ENCODE results near the gene ZDHHC3. TPM values are rescaled to one million over a fixed set of nuclear protein-coding genes. Genes with fewer than 3 reads are reported as not detected.

The ZDHHC3 gene, protein sequence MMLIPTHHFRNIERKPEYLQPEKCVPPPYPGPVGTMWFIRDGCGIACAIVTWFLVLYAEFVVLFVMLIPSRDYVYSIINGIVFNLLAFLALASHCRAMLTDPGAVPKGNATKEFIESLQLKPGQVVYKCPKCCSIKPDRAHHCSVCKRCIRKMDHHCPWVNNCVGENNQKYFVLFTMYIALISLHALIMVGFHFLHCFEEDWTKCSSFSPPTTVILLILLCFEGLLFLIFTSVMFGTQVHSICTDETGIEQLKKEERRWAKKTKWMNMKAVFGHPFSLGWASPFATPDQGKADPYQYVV
- 42.1 to 46.0 TPM (median 45.4 TPM) in 5 replicates for total RNA-seq (2022; extraction: Qiagen RNA extraction)

DNA sequence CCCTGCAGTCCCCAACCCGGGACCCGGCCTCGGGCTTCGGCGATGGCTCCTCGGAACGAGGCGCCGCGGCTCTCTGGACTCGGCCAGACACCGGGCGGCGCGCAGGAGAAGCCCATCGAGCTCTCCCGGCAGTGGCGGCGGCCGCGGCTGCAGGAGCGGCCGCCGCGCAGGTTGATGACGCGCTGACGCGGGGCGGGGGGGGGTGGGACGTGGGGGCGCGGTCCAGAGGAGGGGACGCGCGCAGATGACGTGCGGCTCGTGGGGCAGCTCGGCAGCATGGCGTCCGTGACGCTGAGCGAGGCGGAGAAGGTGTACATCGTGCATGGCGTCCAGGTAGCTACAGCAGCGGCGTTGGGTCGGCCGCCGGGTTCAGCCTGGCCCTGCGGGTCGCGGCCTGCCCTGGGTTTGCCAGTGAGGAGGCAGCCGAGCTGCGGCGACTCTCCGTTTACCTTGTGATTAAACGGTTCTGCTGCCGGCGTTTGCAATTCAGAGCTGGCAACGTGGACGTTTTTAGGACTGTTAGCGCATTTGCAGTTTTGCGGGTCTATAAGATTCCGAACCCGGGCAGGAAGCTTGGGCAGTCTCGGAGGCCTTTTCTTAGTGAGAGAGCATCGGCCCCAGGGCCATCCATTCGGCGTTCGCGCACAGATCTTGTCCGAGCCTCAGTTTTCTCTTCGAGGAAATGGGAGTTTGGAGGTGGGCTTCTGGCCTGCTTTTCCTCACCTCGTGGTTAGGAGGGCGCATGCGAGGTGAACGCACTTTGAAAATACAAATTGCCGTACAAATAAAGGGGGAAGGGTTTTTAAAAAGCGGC lies at the start of gene ZDHHC3, which contains the start of gene EXOSC7:
Gene ZDHHC3 (minus strand): TSS at position 173 of the 814 bp plus-strand sequence. CDS start 16,738 bp downstream, outside the sequence.
Gene EXOSC7 (plus strand): TSS at position 243 of the 814 bp plus-strand sequence. CDS start 34 bp downstream, at position 277.

Other genes with a start within 250 kb of the ZDHHC3 start
- not detected in 5 replicates for gene ZNF501, start 246.5 kb downstream of the ZDHHC3 start, total RNA-seq (2022; extraction: Qiagen RNA extraction)
- gene KIAA1143, start 214.6 kb downstream of the ZDHHC3 start, total RNA-seq (2022; extraction: Qiagen RNA extraction): 10.6 to 18.3 TPM (median 15.3 TPM) in 5 replicates
- gene KIF15, start 214.4 kb downstream of the ZDHHC3 start, total RNA-seq (2022; extraction: Qiagen RNA extraction): 7.6 to 12.1 TPM (median 8.6 TPM) in 5 replicates
- gene TMEM42, start 114.3 kb downstream of the ZDHHC3 start, total RNA-seq (2022; extraction: Qiagen RNA extraction): 8.2 to 12.2 TPM (median 11.4 TPM) in 5 replicates
- 0.12 to 0.30 TPM (median 0.16 TPM) in 5 replicates for gene TGM4, start 101.6 kb downstream of the ZDHHC3 start, total RNA-seq (2022; extraction: Qiagen RNA extraction)
- 44.6 to 53.0 TPM (median 47.2 TPM) in 5 replicates for gene EXOSC7, start 70 bp upstream of the ZDHHC3 start, total RNA-seq (2022; extraction: Qiagen RNA extraction)
- gene CLEC3B, start 50.1 kb upstream of the ZDHHC3 start, total RNA-seq (2022; extraction: Qiagen RNA extraction): 0.13 to 0.31 TPM (median 0.20 TPM) in 4 of 5 replicates, not detected in the other
- 7.4 to 10.0 TPM (median 7.8 TPM) in 5 replicates for gene CDCP1, start 170.2 kb upstream of the ZDHHC3 start, total RNA-seq (2022; extraction: Qiagen RNA extraction)